ENCODE data around the gene CDH13.

The CDH13 gene

DNA sequence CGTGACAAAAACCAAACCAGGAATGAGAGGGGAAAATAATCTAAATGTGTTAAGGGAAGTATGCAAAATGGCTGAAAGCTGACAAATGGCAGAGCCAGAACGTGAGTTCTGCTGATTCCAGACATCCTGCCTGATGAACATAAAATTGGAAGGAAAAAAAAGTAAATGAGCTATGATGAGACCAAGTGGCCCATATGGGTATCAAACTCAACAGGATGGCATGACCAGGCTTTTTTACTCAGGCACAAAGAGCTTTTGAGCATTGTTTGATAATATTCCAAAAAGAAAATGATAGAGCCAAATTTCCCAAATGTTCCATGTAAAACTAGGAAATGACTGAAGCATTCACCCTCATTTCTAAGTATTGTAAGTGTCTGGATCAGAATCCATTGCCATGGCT lies 449.2 kb downstream of the CDH13 start:
- no peak for TF ChIP-seq TAF1 (IDR thresholded peaks at IDR 0.05; ENCODE audit: borderline replicate concordance, insufficient read depth, low read length)
- TF ChIP-seq, protein P1, sequence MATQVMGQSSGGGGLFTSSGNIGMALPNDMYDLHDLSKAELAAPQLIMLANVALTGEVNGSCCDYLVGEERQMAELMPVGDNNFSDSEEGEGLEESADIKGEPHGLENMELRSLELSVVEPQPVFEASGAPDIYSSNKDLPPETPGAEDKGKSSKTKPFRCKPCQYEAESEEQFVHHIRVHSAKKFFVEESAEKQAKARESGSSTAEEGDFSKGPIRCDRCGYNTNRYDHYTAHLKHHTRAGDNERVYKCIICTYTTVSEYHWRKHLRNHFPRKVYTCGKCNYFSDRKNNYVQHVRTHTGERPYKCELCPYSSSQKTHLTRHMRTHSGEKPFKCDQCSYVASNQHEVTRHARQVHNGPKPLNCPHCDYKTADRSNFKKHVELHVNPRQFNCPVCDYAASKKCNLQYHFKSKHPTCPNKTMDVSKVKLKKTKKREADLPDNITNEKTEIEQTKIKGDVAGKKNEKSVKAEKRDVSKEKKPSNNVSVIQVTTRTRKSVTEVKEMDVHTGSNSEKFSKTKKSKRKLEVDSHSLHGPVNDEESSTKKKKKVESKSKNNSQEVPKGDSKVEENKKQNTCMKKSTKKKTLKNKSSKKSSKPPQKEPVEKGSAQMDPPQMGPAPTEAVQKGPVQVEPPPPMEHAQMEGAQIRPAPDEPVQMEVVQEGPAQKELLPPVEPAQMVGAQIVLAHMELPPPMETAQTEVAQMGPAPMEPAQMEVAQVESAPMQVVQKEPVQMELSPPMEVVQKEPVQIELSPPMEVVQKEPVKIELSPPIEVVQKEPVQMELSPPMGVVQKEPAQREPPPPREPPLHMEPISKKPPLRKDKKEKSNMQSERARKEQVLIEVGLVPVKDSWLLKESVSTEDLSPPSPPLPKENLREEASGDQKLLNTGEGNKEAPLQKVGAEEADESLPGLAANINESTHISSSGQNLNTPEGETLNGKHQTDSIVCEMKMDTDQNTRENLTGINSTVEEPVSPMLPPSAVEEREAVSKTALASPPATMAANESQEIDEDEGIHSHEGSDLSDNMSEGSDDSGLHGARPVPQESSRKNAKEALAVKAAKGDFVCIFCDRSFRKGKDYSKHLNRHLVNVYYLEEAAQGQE (IDR thresholded peaks at IDR 0.05; ENCODE audit: insufficient read depth in 1 of 2, low read depth in 2 of 2, low read length in 2 of 2), result no peak
- TF ChIP-seq FOXP2 (optimal IDR thresholded peaks at IDR 0.05; ENCODE audit: borderline replicate concordance, extremely low read depth, extremely low read length, insufficient read depth), result no peak
- no peak for TF ChIP-seq SIN3A (IDR thresholded peaks at IDR 0.05; ENCODE audit: borderline replicate concordance, insufficient read depth, low read length)
- no peak for TF ChIP-seq POLR2AphosphoS5 (IDR thresholded peaks at IDR 0.05; ENCODE audit: low read depth, low read length)

DNA sequence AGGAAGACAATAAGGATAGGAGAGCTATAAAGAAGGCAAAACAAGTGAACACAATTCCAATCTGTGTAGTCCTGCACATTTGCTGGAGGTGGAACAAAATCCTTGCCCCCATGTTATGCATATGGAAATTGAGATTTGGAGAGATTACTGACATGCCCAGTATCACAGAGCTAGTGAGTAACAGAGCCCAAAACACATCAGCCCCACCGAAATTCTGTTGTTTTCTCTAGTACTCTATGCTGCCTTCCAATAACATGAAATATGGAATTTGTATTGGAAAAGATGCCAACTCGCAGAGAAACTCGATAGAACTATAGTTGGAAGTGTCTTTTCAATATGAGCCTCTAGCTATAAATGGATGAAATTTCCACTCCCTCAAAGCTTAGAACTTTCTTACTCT lies 456.6 kb downstream of the CDH13 start:
- no peak for TF ChIP-seq TAF1 (IDR thresholded peaks at IDR 0.05; ENCODE audit: borderline replicate concordance, insufficient read depth, low read length)
- TF ChIP-seq SIN3A (IDR thresholded peaks at IDR 0.05; ENCODE audit: borderline replicate concordance, insufficient read depth, low read length), result no peak
- TF ChIP-seq FOXP2 (optimal IDR thresholded peaks at IDR 0.05; ENCODE audit: borderline replicate concordance, extremely low read depth, extremely low read length, insufficient read depth), result no peak
- no peak for TF ChIP-seq POLR2AphosphoS5 (IDR thresholded peaks at IDR 0.05; ENCODE audit: low read depth, low read length)
- TF ChIP-seq, protein P1 (IDR thresholded peaks at IDR 0.05; ENCODE audit: insufficient read depth in 1 of 2, low read depth in 2 of 2, low read length in 2 of 2), result no peak

- TF ChIP-seq, protein P1 (IDR thresholded peaks at IDR 0.05; ENCODE audit: insufficient read depth in 1 of 2, low read depth in 2 of 2, low read length in 2 of 2), result no peak
- TF ChIP-seq TAF1 (IDR thresholded peaks at IDR 0.05; ENCODE audit: borderline replicate concordance, insufficient read depth, low read length), result no peak
- no peak for TF ChIP-seq FOXP2 (optimal IDR thresholded peaks at IDR 0.05; ENCODE audit: borderline replicate concordance, extremely low read depth, extremely low read length, insufficient read depth)
- no peak for TF ChIP-seq SIN3A (IDR thresholded peaks at IDR 0.05; ENCODE audit: borderline replicate concordance, insufficient read depth, low read length)
Observed at GRCh38 chr16:83085660-83086059, 458.9 kb downstream of the CDH13 start.

GRCh38 chr16:83095941-83096692 lies 469.3 kb downstream of the CDH13 start:
- TF ChIP-seq POLR2AphosphoS5 (IDR thresholded peaks at IDR 0.05; ENCODE audit: low read depth, low read length) (no peak), FOXP2 (optimal IDR thresholded peaks at IDR 0.05; ENCODE audit: borderline replicate concordance, extremely low read depth, extremely low read length, insufficient read depth) (no peak), SIN3A (IDR thresholded peaks at IDR 0.05; ENCODE audit: borderline replicate concordance, insufficient read depth, low read length) (no peak), TAF1 (IDR thresholded peaks at IDR 0.05; ENCODE audit: borderline replicate concordance, insufficient read depth, low read length) (no peak)
- TF ChIP-seq, protein P1 (IDR thresholded peaks at IDR 0.05; ENCODE audit: insufficient read depth in 1 of 2, low read depth in 2 of 2, low read length in 2 of 2), result no peak
